ENCODE measurements around the gene DYNLT2. TPM values are rescaled to one million over a fixed set of nuclear protein-coding genes. Genes with fewer than 3 reads are reported as not detected.

DYNLT2 gene
- polyA plus RNA-seq, 1 donor: 7.2 TPM

DNA sequence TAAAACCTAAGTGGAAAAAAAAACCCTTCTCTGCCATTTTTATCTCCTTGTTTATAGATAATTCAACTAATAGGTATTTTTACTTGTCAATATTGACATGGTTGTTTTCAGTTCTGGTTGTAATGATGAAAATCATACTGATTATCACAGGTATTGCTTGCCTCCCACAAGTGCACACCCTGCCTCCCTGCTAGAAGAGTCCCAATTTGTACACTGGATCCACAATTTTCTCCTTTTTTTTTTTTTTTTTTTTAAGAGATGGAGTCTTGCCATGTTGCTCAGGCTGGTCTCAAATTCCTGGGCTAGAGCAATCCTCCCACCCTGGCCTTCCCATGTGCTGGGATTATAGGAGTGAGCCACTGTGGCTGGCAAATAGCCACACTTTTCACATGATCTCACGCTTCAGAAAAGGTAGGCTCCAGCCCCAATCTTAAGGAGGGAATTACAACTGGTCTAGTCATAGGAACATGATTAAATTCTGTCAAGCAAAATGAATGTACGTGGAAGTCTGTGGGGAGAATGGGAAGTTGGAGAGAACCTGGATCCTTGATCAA is 12.3 kb downstream of the DYNLT2 start:
- WGBS (ENCODE audit: insufficient coverage, low lambda C conversion rate): no CpG with 5 or more reads among the region's 2 CpGs
- no peak overlapping the region for H3K27ac ChIP-seq (ENCODE audit: low read length)
- no peak overlapping the region for H3K4me3 ChIP-seq (ENCODE audit: low read length)
- H3K36me3 ChIP-seq (ENCODE audit: control insufficient read depth, insufficient read depth, low read length): no peaks in the 10 kb centered on the region
- no peaks in the 10 kb centered on the region for H3K27me3 ChIP-seq (ENCODE audit: control insufficient read depth, insufficient read depth, low read length)
- H3K9me3 ChIP-seq (ENCODE audit: control insufficient read depth, low read depth, low read length): no peaks in the 10 kb centered on the region
- H3K4me1 ChIP-seq (ENCODE audit: control insufficient read depth, insufficient read depth, low read length): no peaks in the 10 kb centered on the region
- DNase-seq: no peak

- Histone ChIP-seq H3K9me3 (ENCODE audit: control insufficient read depth, low read depth, low read length) (no peaks in the 10 kb centered on the region), H3K36me3 (ENCODE audit: control insufficient read depth, insufficient read depth, low read length) (no peaks in the 10 kb centered on the region), H3K27me3 (ENCODE audit: control insufficient read depth, insufficient read depth, low read length) (no peaks in the 10 kb centered on the region), H3K4me3 (ENCODE audit: low read length) (no peak overlapping the region), H3K4me1 (ENCODE audit: control insufficient read depth, insufficient read depth, low read length) (no peaks in the 10 kb centered on the region), H3K27ac (ENCODE audit: low read length) (no peak overlapping the region)
- 100% methylated on average over 1 of the region's 9 CpGs for WGBS (ENCODE audit: insufficient coverage, low lambda C conversion rate)
- no peak for DNase-seq
Observed at GRCh38 chr6:169738204-169738975, 13.0 kb downstream of the DYNLT2 start.

GRCh38 chr6:169729961-169730360 is 21.4 kb downstream of the DYNLT2 start:
- H3K27ac ChIP-seq (ENCODE audit: low read length): no peak overlapping the region
- no peak for DNase-seq
- H3K4me1 ChIP-seq (ENCODE audit: control insufficient read depth, insufficient read depth, low read length): no peaks in the 10 kb centered on the region
- H3K36me3 ChIP-seq (ENCODE audit: control insufficient read depth, insufficient read depth, low read length): no peaks in the 10 kb centered on the region
- no peak overlapping the region for H3K4me3 ChIP-seq (ENCODE audit: low read length)
- H3K27me3 ChIP-seq (ENCODE audit: control insufficient read depth, insufficient read depth, low read length): no peaks in the 10 kb centered on the region
- H3K9me3 ChIP-seq (ENCODE audit: control insufficient read depth, low read depth, low read length): no peaks in the 10 kb centered on the region

DNA sequence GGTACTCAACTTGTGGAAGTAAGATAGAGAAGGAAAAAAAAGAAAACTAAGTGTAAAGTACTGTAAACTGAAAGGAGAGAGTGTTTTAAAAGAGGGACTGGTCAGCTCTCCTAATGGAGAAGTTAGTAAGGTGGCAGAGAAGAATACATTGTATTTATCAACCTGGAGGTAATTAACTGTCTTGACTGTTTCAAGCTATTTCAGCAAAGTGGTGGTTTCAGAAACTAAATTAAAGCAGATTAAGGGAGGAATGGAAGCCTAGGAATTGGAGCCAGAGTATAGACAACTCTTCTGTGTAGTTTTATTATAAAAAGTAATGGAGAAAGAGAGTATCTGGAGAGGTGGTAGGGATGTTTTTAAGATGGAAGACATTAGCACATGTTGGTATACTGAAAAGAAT is 24.4 kb downstream of the DYNLT2 start:
- DNase-seq: no peak
- peaks cover under 1% of the 10 kb centered on the region for H3K4me1 ChIP-seq (ENCODE audit: control insufficient read depth, insufficient read depth, low read length)
- H3K27me3 ChIP-seq (ENCODE audit: control insufficient read depth, insufficient read depth, low read length): no peaks in the 10 kb centered on the region
- H3K36me3 ChIP-seq (ENCODE audit: control insufficient read depth, insufficient read depth, low read length): no peaks in the 10 kb centered on the region
- H3K9me3 ChIP-seq (ENCODE audit: control insufficient read depth, low read depth, low read length): no peaks in the 10 kb centered on the region
- no peak overlapping the region for H3K4me3 ChIP-seq (ENCODE audit: low read length)
- no peak overlapping the region for H3K27ac ChIP-seq (ENCODE audit: low read length)

DNA sequence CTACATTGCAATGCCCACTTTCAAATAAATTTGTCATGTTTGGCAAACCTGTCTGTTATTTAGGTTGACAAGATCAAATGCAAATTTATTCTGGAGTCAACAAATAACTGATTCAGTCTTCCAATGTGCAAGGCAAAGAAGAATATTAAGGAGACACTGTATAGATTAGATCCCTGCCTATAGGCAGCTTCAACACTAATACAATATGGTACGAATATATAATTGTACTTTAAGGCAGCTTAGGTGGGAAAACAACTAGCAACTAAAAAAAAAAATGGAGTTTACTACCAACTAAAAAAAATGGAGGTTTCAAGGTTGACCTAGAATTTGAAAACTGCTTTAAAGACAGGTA is 25.3 kb downstream of the DYNLT2 start:
- H3K4me3 ChIP-seq (ENCODE audit: low read length): no peak overlapping the region
- peaks cover 6% of the 10 kb centered on the region for H3K4me1 ChIP-seq (ENCODE audit: control insufficient read depth, insufficient read depth, low read length)
- no peaks in the 10 kb centered on the region for H3K9me3 ChIP-seq (ENCODE audit: control insufficient read depth, low read depth, low read length)
- H3K27ac ChIP-seq (ENCODE audit: low read length): no peak overlapping the region
- no peaks in the 10 kb centered on the region for H3K27me3 ChIP-seq (ENCODE audit: control insufficient read depth, insufficient read depth, low read length)
- WGBS (ENCODE audit: insufficient coverage, low lambda C conversion rate): no CpG with 5 or more reads among the region's 1 CpG
- H3K36me3 ChIP-seq (ENCODE audit: control insufficient read depth, insufficient read depth, low read length): no peaks in the 10 kb centered on the region
- DNase-seq: no peak

GRCh38 chr6:169725125-169726048 is 26.0 kb downstream of the DYNLT2 start:
- Histone ChIP-seq H3K4me3 (ENCODE audit: low read length) (peak overlapping the region; percentile 69), H3K27ac (ENCODE audit: low read length) (peak overlapping the region; percentile 89), H3K27me3 (ENCODE audit: control insufficient read depth, insufficient read depth, low read length) (no peaks in the 10 kb centered on the region), H3K4me1 (ENCODE audit: control insufficient read depth, insufficient read depth, low read length) (peaks cover 6% of the 10 kb centered on the region), H3K36me3 (ENCODE audit: control insufficient read depth, insufficient read depth, low read length) (no peaks in the 10 kb centered on the region), H3K9me3 (ENCODE audit: control insufficient read depth, low read depth, low read length) (no peaks in the 10 kb centered on the region)
- 13% methylated on average over 8 of the region's 29 CpGs for WGBS (ENCODE audit: insufficient coverage, low lambda C conversion rate)
- DNase-seq: peak; percentile 24 to 74

GRCh38 chr6:169724494-169725124 is 26.8 kb downstream of the DYNLT2 start, which contains the start of gene PHF10:
Gene PHF10 (minus strand): TSS chr6:169724500. CDS start chr6:169723931, 569 bp downstream.
- Histone ChIP-seq H3K4me3 (ENCODE audit: low read length) (peak within 1 kb of the TSS; percentile 80), H3K36me3 (ENCODE audit: control insufficient read depth, insufficient read depth, low read length) (peaks cover 3% of the 10 kb centered on the region)

GRCh38 chr6:169723991-169724493 is 27.3 kb downstream of the DYNLT2 start:
- peaks cover 6% of the 10 kb centered on the region for H3K4me1 ChIP-seq (ENCODE audit: control insufficient read depth, insufficient read depth, low read length)
- H3K9me3 ChIP-seq (ENCODE audit: control insufficient read depth, low read depth, low read length): no peaks in the 10 kb centered on the region
- no peak overlapping the region for H3K27ac ChIP-seq (ENCODE audit: low read length)
- no peaks in the 10 kb centered on the region for H3K27me3 ChIP-seq (ENCODE audit: control insufficient read depth, insufficient read depth, low read length)
- DNase-seq: peak; percentile 9 to 73
- peaks cover 6% of the 10 kb centered on the region for H3K36me3 ChIP-seq (ENCODE audit: control insufficient read depth, insufficient read depth, low read length)
- no peak overlapping the region for H3K4me3 ChIP-seq (ENCODE audit: low read length)
- no CpG with 5 or more reads among the region's 89 CpGs for WGBS (ENCODE audit: insufficient coverage, low lambda C conversion rate)

More at GRCh38 chr6:169724494-169725124, 26.8 kb downstream of the DYNLT2 start, which contains the start of gene PHF10:
- WGBS (ENCODE audit: insufficient coverage, low lambda C conversion rate): no CpG with 5 or more reads among the region's 89 CpGs
- Histone ChIP-seq H3K27ac (ENCODE audit: low read length) (peak within 1 kb of the TSS; percentile 90), H3K9me3 (ENCODE audit: control insufficient read depth, low read depth, low read length) (no peaks in the 10 kb centered on the region), H3K4me1 (ENCODE audit: control insufficient read depth, insufficient read depth, low read length) (peaks cover 6% of the 10 kb centered on the region), H3K27me3 (ENCODE audit: control insufficient read depth, insufficient read depth, low read length) (no peaks in the 10 kb centered on the region)
- peak; percentile 23 to 85 for DNase-seq

- WGBS (ENCODE audit: insufficient coverage, low lambda C conversion rate): no CpG with 5 or more reads among the region's 70 CpGs
- DNase-seq: peak; percentile 56 to 82
- Histone ChIP-seq H3K4me1 (ENCODE audit: control insufficient read depth, insufficient read depth, low read length) (peaks cover 6% of the 10 kb centered on the region), H3K27me3 (ENCODE audit: control insufficient read depth, insufficient read depth, low read length) (no peaks in the 10 kb centered on the region), H3K4me3 (ENCODE audit: low read length) (peak overlapping the region; percentile 80), H3K9me3 (ENCODE audit: control insufficient read depth, low read depth, low read length) (no peaks in the 10 kb centered on the region), H3K36me3 (ENCODE audit: control insufficient read depth, insufficient read depth, low read length) (peaks cover 9% of the 10 kb centered on the region), H3K27ac (ENCODE audit: low read length) (peak overlapping the region; percentile 90)
Observed at GRCh38 chr6:169723200-169723909, 28.0 kb downstream of the DYNLT2 start.

Measured in large intestine (tissue), 3 donors.